Measurements from ENCODE around the gene DNAJC5. TPM values are rescaled to one million over a fixed set of nuclear protein-coding genes. Genes with fewer than 3 reads are reported as not detected.

Gene DNAJC5
- total and polyA plus RNA-seq, 9 of the 15 experiments (the other 6 are each of a cell fraction or from before 2014, with no cell fraction given), result 0.95 to 42.8 (median 23.4) TPM

GRCh38 chr20:63945921-63946920 lies 51.3 kb downstream of the DNAJC5 start:
- Histone ChIP-seq H4K20me1 (replicated peaks; ENCODE audit: control insufficient read depth, insufficient read depth, low read length) (peaks cover 66% of the 10 kb centered on the region), H3K36me3 (ENCODE audit: control insufficient read depth, insufficient read depth, low read length) (peaks cover 65% of the 10 kb centered on the region; the same call in 2 of the 3 replicates), H3K27me3 (ENCODE audit: control insufficient read depth in 2 of 2, insufficient read depth in 2 of 2, low read length in 2 of 2) (no peaks in the 10 kb centered on the region), H2AFZ (ENCODE audit: low read depth, low read length) (no peak overlapping the region), H3K9ac (ENCODE audit: insufficient read depth in 1 of 2, low read depth in 2 of 2, low read length in 2 of 2) (no peak overlapping the region; a peak in 1 of 4 replicates), H3K27ac (ENCODE audit: extremely low read depth, low read depth, low read length) (no peak overlapping the region), H3K4me3 (no peak overlapping the region), H3K4me1 (replicated peaks in 1 of 2; ENCODE audit: control insufficient read depth in 2 of 2, insufficient read depth in 2 of 2, low read length in 2 of 2) (peaks cover 26 to 90% of the 10 kb centered on the region in 2 experiments), H3K4me2 (ENCODE audit: insufficient read depth, low read length) (no peak overlapping the region), H3K9me3 (replicated peaks; ENCODE audit: control insufficient read depth, insufficient read depth, low read depth, low read length) (no peaks in the 10 kb centered on the region), H3K9me1 (ENCODE audit: control insufficient read depth, insufficient read depth, low read length) (peaks cover 19% of the 10 kb centered on the region), H3K79me2 (ENCODE audit: control insufficient read depth, insufficient read depth, low read length) (peaks cover 61% of the 10 kb centered on the region)
- intact Hi-C loops (cut with micrococcal nuclease) (no loop called here), in situ Hi-C loops (cut with MboI) (no loop called here)
- TF ChIP-seq POLR2G (IDR thresholded peaks at IDR 0.05; ENCODE audit: low read depth, low read length) (peak; percentile 54), GABPB2 (CRISPR knock-in tag; conservative IDR thresholded peaks at IDR 0.05) (no peak), TSHZ1 (CRISPR knock-in tag; IDR thresholded peaks at IDR 0.05) (no peak)
- WGBS (ENCODE audit: insufficient coverage, low coverage, missing lambda C conversion rate), result 93% methylated on average over 25 of the region's 39 CpGs
- ChIA-PET CTCF (ENCODE audit: low intra/inter-chr PET ratio) (no interaction called here), POLR2A (interaction anchor here (0.7 kb wide), 1 partner anchor 164 kb away, joined by 3 read pairs; no protein-coding TSS in a partner anchor)
- no peak for ATAC-seq
- no TSS peak for BruUV-seq (replicated peaks)
- DNase-seq (ENCODE audit: extremely low read depth in 1 of 4, low spot score in 3 of 4), result no peak
- no peak for FAIRE-seq
